Measurements from ENCODE around the gene KIAA1217.
"Not testable (repeated sequence)": the region's sequence is repeated elsewhere in the genome, so short reads cannot be mapped to it uniquely, and the experiment has no call there.

Gene KIAA1217

DNA sequence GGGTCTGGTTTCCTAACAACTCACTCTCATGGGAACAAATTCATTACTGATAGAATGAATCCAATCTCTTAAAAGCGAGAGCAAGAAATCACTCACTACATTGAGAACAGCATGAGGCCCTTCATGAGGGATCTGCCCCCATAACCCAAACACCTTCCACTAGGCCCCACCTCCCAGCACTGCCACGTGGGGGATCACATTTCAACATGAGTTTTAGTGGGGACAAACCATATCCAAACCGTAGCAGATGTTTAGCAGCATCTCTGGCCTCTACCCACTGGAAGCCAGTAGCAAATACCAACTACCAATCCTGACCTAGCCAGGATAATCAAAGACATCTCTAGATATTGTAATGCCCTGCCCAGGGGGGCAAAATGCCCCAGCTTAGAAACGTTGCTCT, 270.9 kb downstream of the KIAA1217 start:
- Histone ChIP-seq H3K9ac (ENCODE audit: low read length) (no peak overlapping the region), H3K4me1 (ENCODE audit: control insufficient read depth, insufficient read depth, low read length) (peaks cover 19% of the 10 kb centered on the region), H3K9me3 (ENCODE audit: control insufficient read depth, low read length) (no peaks in the 10 kb centered on the region), H3K4me3 (ENCODE audit: low read length) (no peak overlapping the region), H3K27me3 (ENCODE audit: control insufficient read depth, insufficient read depth, low read length) (no peaks in the 10 kb centered on the region), H3K36me3 (ENCODE audit: control insufficient read depth, insufficient read depth, low read length) (no peaks in the 10 kb centered on the region)

- H3K4me1 ChIP-seq (ENCODE audit: control insufficient read depth, insufficient read depth, low read length), result peaks cover 23% of the 10 kb centered on the region
- no peaks in the 10 kb centered on the region for H3K27me3 ChIP-seq (ENCODE audit: control insufficient read depth, insufficient read depth, low read length)
- H3K36me3 ChIP-seq (ENCODE audit: control insufficient read depth, insufficient read depth, low read length), result no peaks in the 10 kb centered on the region
- H3K9me3 ChIP-seq (ENCODE audit: control insufficient read depth, low read length), result no peaks in the 10 kb centered on the region
- H3K9ac ChIP-seq (ENCODE audit: low read length), result no peak overlapping the region
- H3K4me3 ChIP-seq (ENCODE audit: low read length), result no peak overlapping the region
These were observed 271.5 kb downstream of the KIAA1217 start for GRCh38 chr10:24480447-24480846.

GRCh38 chr10:24481241-24481640, 272.3 kb downstream of the KIAA1217 start:
- H3K4me1 ChIP-seq (ENCODE audit: control insufficient read depth, insufficient read depth, low read length), result peaks cover 23% of the 10 kb centered on the region
- H3K9ac ChIP-seq (ENCODE audit: low read length), result no peak overlapping the region
- no peak overlapping the region for H3K4me3 ChIP-seq (ENCODE audit: low read length)
- H3K27me3 ChIP-seq (ENCODE audit: control insufficient read depth, insufficient read depth, low read length), result no peaks in the 10 kb centered on the region
- no peaks in the 10 kb centered on the region for H3K9me3 ChIP-seq (ENCODE audit: control insufficient read depth, low read length)
- H3K36me3 ChIP-seq (ENCODE audit: control insufficient read depth, insufficient read depth, low read length), result no peaks in the 10 kb centered on the region

DNA sequence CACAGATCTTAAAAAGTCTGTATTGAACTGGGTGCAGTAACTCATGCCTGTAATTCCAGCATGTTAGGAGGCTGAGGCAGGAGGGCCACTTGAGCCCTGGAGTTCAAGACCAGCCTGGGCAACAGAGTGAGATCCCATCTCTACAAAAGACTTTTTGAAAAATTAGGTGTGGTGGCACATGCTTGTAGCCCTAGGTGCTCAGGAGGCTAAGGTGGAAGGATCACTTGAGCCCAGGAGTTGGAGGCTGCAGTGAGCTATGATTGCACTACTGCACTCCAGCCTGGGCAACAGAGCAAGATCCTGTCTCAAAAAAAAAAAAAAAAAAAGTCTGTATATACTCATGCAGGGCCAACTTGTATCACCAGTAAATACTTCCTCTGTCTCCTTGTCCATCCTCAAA, 273.8 kb downstream of the KIAA1217 start:
- not testable (repeated sequence) for H3K9me3 ChIP-seq (ENCODE audit: control insufficient read depth, low read length); H3K4me3 ChIP-seq (ENCODE audit: low read length); H3K36me3 ChIP-seq (ENCODE audit: control insufficient read depth, insufficient read depth, low read length); H3K27me3 ChIP-seq (ENCODE audit: control insufficient read depth, insufficient read depth, low read length); H3K9ac ChIP-seq (ENCODE audit: low read length)
- H3K4me1 ChIP-seq (ENCODE audit: control insufficient read depth, insufficient read depth, low read length), result peaks cover 23% of the 10 kb centered on the region

DNA sequence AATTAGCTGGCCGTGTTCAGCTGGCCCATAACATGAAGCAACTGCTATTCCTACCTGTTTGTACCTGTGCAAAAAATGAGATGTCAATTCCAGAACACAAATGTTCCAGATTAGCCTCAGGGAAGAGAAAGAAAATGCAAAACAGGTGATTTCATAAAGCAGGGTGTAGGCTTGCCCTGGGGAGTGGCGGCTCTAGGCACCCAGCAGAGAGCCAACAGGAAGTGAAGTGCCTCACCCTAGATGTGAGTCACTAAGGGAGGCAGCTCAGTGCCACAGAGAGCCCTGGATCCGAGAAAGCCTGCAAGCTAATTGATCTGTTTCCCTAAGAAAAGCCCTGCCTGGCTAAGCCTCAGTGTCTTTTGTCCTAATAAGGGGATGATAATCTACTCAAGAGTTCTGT, 274.8 kb downstream of the KIAA1217 start:
- H3K9me3 ChIP-seq (ENCODE audit: control insufficient read depth, low read length), result no peaks in the 10 kb centered on the region
- H3K27me3 ChIP-seq (ENCODE audit: control insufficient read depth, insufficient read depth, low read length), result no peaks in the 10 kb centered on the region
- peak overlapping the region; percentile 64 for H3K9ac ChIP-seq (ENCODE audit: low read length)
- peaks cover 25% of the 10 kb centered on the region for H3K4me1 ChIP-seq (ENCODE audit: control insufficient read depth, insufficient read depth, low read length)
- H3K36me3 ChIP-seq (ENCODE audit: control insufficient read depth, insufficient read depth, low read length), result no peaks in the 10 kb centered on the region
- H3K4me3 ChIP-seq (ENCODE audit: low read length), result peak overlapping the region; percentile 7

DNA sequence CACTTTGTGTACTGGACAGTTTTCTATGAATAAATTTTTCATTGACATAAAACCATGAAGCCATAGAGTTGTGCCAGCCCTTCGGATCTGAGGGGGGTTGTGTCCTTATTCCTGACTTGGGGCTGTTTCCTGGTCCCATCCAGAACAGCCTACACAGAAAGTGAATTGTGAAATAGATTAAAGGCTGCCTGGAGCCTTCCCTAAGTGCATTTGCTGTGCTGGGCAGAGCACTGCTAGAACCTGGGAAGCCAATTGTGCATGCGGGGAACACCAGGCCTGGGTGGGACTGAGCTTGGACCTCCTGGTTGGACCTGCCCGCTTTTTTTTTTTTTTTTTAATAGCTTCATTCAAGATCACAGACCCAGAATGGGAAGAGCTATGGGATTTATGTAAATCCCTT, 275.8 kb downstream of the KIAA1217 start:
- H3K36me3 ChIP-seq (ENCODE audit: control insufficient read depth, insufficient read depth, low read length), result no peaks in the 10 kb centered on the region
- no peak overlapping the region for H3K9ac ChIP-seq (ENCODE audit: low read length)
- no peak overlapping the region for H3K4me3 ChIP-seq (ENCODE audit: low read length)
- H3K27me3 ChIP-seq (ENCODE audit: control insufficient read depth, insufficient read depth, low read length), result no peaks in the 10 kb centered on the region
- no peaks in the 10 kb centered on the region for H3K9me3 ChIP-seq (ENCODE audit: control insufficient read depth, low read length)
- H3K4me1 ChIP-seq (ENCODE audit: control insufficient read depth, insufficient read depth, low read length), result peaks cover 31% of the 10 kb centered on the region

GRCh38 chr10:24485304-24485703, 276.4 kb downstream of the KIAA1217 start:
- peaks cover 31% of the 10 kb centered on the region for H3K4me1 ChIP-seq (ENCODE audit: control insufficient read depth, insufficient read depth, low read length)
- H3K9me3 ChIP-seq (ENCODE audit: control insufficient read depth, low read length), result no peaks in the 10 kb centered on the region
- no peak overlapping the region for H3K4me3 ChIP-seq (ENCODE audit: low read length)
- no peak overlapping the region for H3K9ac ChIP-seq (ENCODE audit: low read length)
- H3K36me3 ChIP-seq (ENCODE audit: control insufficient read depth, insufficient read depth, low read length), result no peaks in the 10 kb centered on the region
- H3K27me3 ChIP-seq (ENCODE audit: control insufficient read depth, insufficient read depth, low read length), result no peaks in the 10 kb centered on the region

DNA sequence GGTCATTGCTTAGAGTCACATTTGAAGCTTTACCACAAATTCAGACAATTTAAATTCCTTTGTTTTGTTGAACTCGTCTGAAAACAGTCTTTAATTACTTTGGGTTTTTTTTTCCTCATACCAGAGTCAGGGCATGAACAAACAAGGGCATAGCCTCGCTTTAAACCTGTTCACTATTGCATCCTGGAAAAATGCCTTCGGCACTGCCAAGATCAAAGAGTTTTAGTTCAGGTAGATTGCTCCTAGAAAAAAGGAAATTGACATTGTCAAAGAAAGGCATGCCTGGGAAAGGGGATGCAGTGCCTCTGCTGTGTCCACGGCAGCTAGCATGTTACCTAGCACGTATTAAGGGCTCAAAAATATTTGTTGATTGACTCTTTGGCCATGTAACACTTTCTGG, 279.7 kb downstream of the KIAA1217 start:
- no peak overlapping the region for H3K4me3 ChIP-seq (ENCODE audit: low read length)
- H3K36me3 ChIP-seq (ENCODE audit: control insufficient read depth, insufficient read depth, low read length), result no peaks in the 10 kb centered on the region
- H3K27me3 ChIP-seq (ENCODE audit: control insufficient read depth, insufficient read depth, low read length), result no peaks in the 10 kb centered on the region
- H3K4me1 ChIP-seq (ENCODE audit: control insufficient read depth, insufficient read depth, low read length), result peaks cover 19% of the 10 kb centered on the region
- no peak overlapping the region for H3K9ac ChIP-seq (ENCODE audit: low read length)
- H3K9me3 ChIP-seq (ENCODE audit: control insufficient read depth, low read length), result no peaks in the 10 kb centered on the region

DNA sequence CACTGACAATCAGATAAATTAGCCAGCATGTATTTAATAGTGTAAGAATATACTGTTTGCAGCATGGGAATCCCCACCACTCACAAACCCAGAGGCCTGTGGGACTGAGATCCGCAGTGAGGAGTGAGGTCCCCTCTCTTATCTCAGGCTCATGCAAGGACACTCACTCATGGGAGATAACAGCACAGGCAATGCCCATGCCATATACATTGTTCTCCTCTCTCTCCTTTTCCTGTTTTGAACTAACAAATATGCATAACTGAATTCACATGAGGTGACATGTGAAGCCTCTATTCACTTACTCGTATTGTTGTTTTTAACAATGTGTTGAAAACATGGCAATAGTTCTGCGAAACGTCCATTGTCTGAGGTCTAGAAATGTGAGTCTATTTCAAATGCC, 284.2 kb downstream of the KIAA1217 start:
- Histone ChIP-seq H3K27me3 (ENCODE audit: control insufficient read depth, insufficient read depth, low read length) (no peaks in the 10 kb centered on the region), H3K9me3 (ENCODE audit: control insufficient read depth, low read length) (no peaks in the 10 kb centered on the region), H3K36me3 (ENCODE audit: control insufficient read depth, insufficient read depth, low read length) (no peaks in the 10 kb centered on the region), H3K4me1 (ENCODE audit: control insufficient read depth, insufficient read depth, low read length) (peaks cover 9% of the 10 kb centered on the region), H3K9ac (ENCODE audit: low read length) (no peak overlapping the region), H3K4me3 (ENCODE audit: low read length) (no peak overlapping the region)

DNA sequence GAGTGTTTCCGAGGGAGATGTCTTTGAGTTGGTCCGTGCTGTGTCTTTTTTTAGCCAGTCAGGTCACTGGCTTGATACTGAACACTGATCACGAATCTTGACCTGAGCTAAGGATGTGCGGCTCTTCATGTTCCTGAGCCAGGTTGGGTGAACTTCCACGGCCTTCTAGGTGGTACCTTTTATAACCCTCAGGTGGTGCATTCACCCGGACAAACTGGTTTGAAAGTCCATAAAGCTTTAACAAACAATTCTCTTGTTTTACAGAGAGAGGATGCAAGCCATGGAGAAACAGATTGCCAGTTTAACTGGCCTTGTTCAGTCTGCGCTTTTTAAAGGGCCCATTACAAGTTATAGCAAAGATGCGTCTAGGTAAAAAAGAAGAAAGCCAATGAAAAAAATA, 285.3 kb downstream of the KIAA1217 start:
- no peak overlapping the region for H3K4me3 ChIP-seq (ENCODE audit: low read length)
- no peaks in the 10 kb centered on the region for H3K36me3 ChIP-seq (ENCODE audit: control insufficient read depth, insufficient read depth, low read length)
- H3K4me1 ChIP-seq (ENCODE audit: control insufficient read depth, insufficient read depth, low read length), result peaks cover under 1% of the 10 kb centered on the region
- no peaks in the 10 kb centered on the region for H3K27me3 ChIP-seq (ENCODE audit: control insufficient read depth, insufficient read depth, low read length)
- no peaks in the 10 kb centered on the region for H3K9me3 ChIP-seq (ENCODE audit: control insufficient read depth, low read length)
- no peak overlapping the region for H3K9ac ChIP-seq (ENCODE audit: low read length)

DNA sequence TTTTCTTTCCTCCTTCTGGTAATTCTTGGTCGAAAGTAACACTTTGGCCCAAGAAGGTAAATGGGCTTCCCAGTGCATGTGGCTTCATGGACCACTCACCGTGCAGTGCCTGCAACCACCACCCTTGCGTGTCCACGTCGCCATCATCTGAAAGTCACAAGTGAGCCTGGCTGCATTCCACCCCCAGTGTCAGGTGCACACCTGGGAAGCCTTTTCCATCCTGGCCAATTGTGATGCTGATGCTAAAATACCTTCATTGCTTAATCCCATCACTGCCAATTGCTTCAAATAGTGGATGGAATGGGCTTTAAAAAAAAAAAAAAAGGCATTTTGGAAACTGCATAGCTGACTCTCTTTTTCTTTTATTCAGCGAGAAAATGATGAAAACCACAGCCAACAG, 285.8 kb downstream of the KIAA1217 start:
- Histone ChIP-seq H3K9ac (ENCODE audit: low read length) (no peak overlapping the region), H3K27me3 (ENCODE audit: control insufficient read depth, insufficient read depth, low read length) (no peaks in the 10 kb centered on the region), H3K9me3 (ENCODE audit: control insufficient read depth, low read length) (no peaks in the 10 kb centered on the region), H3K36me3 (ENCODE audit: control insufficient read depth, insufficient read depth, low read length) (no peaks in the 10 kb centered on the region), H3K4me1 (ENCODE audit: control insufficient read depth, insufficient read depth, low read length) (no peaks in the 10 kb centered on the region), H3K4me3 (ENCODE audit: low read length) (no peak overlapping the region)

GRCh38 chr10:24495666-24496460, 286.9 kb downstream of the KIAA1217 start:
- H3K9ac ChIP-seq (ENCODE audit: low read length), result no peak overlapping the region
- no peaks in the 10 kb centered on the region for H3K9me3 ChIP-seq (ENCODE audit: control insufficient read depth, low read length)
- no peaks in the 10 kb centered on the region for H3K36me3 ChIP-seq (ENCODE audit: control insufficient read depth, insufficient read depth, low read length)
- no peak overlapping the region for H3K4me3 ChIP-seq (ENCODE audit: low read length)
- H3K4me1 ChIP-seq (ENCODE audit: control insufficient read depth, insufficient read depth, low read length), result no peaks in the 10 kb centered on the region
- H3K27me3 ChIP-seq (ENCODE audit: control insufficient read depth, insufficient read depth, low read length), result no peaks in the 10 kb centered on the region

GRCh38 chr10:24496906-24497305, 288.0 kb downstream of the KIAA1217 start:
- H3K27me3 ChIP-seq (ENCODE audit: control insufficient read depth, insufficient read depth, low read length), result no peaks in the 10 kb centered on the region
- no peak overlapping the region for H3K4me3 ChIP-seq (ENCODE audit: low read length)
- H3K9ac ChIP-seq (ENCODE audit: low read length), result no peak overlapping the region
- no peaks in the 10 kb centered on the region for H3K9me3 ChIP-seq (ENCODE audit: control insufficient read depth, low read length)
- no peaks in the 10 kb centered on the region for H3K4me1 ChIP-seq (ENCODE audit: control insufficient read depth, insufficient read depth, low read length)
- H3K36me3 ChIP-seq (ENCODE audit: control insufficient read depth, insufficient read depth, low read length), result no peaks in the 10 kb centered on the region

Data from mucosa of stomach (tissue), 1 donor.